WI38 (cell line): ENCODE results near the gene COL20A1.

Experiments used
- H3K4me3 ChIP-seq: 2 replicates; pipeline ENCODE4 v1.5.1; 2011; ENCODE audit warnings: low read depth, mild to moderate bottlenecking, control low read depth, low read length
- CTCF ChIP-seq: IDR thresholded peaks from 2 replicates; pipeline ENCODE4 v1.5.1; 2012; ENCODE audit warnings: low read depth, mild to moderate bottlenecking, control low read depth, low read length

The COL20A1 gene

GRCh38 chr20:63274381-63275228, 18.4 kb upstream of the COL20A1 start:
- no peak for TF ChIP-seq CTCF
- peak overlapping the region; percentile 16 for H3K4me3 ChIP-seq

- no peak for TF ChIP-seq CTCF
- no peak overlapping the region for H3K4me3 ChIP-seq
Measured at GRCh38 chr20:63275825-63276224, 17.2 kb upstream of the COL20A1 start.

- H3K4me3 ChIP-seq = no peak overlapping the region
- no peak for TF ChIP-seq CTCF
Measured at GRCh38 chr20:63276956-63277355, 16.0 kb upstream of the COL20A1 start.

- no peak overlapping the region for H3K4me3 ChIP-seq
- no peak for TF ChIP-seq CTCF
Measured at GRCh38 chr20:63277466-63278272, 15.3 kb upstream of the COL20A1 start.

- TF ChIP-seq CTCF = no peak
Measured at GRCh38 chr20:63278661-63279060, 14.3 kb upstream of the COL20A1 start.

GRCh38 chr20:63279931-63280330, 13.1 kb upstream of the COL20A1 start:
- no peak overlapping the region for H3K4me3 ChIP-seq
- TF ChIP-seq CTCF = no peak

More at GRCh38 chr20:63278661-63279060, 14.3 kb upstream of the COL20A1 start:
- no peak overlapping the region for H3K4me3 ChIP-seq

GRCh38 chr20:63280371-63280770, 12.6 kb upstream of the COL20A1 start:
- no peak overlapping the region for H3K4me3 ChIP-seq
- no peak for TF ChIP-seq CTCF
